Tracheal epithelial cell (primary cell): ENCODE data around the gene SLC22A25. TPM values are rescaled to one million over a fixed set of nuclear protein-coding genes. Genes with fewer than 3 reads are reported as not detected.

Experiments used
- total RNA-seq: library from RNA; depleted of rRNA; stranded (reverse); fragments of >200 nt; gene quantifications from 2 replicates; pipeline ENCODE4 v1.2.1, GENCODE V29; 2014

Gene SLC22A25
- not detected in 2 replicates for total RNA-seq

GRCh38 chr11:63243533-63243932 lies at the start of gene SLC22A25:
SLC22A25 (minus strand) TSS chr11:63243599; CDS start chr11:63229652, 13,947 bp downstream.

Other genes with a start within 250 kb of the SLC22A25 start
- not detected in 2 replicates for gene SLC22A8, start 227.8 kb downstream of the SLC22A25 start, total RNA-seq
- gene SLC22A24, start 99.4 kb downstream of the SLC22A25 start, total RNA-seq, result not detected in 2 replicates
- gene SLC22A9, start 126.2 kb upstream of the SLC22A25 start, total RNA-seq, result not detected in 2 replicates
- 0.21 TPM in 1 of 2 replicates, not detected in the other for gene PLAAT5, start 247.6 kb upstream of the SLC22A25 start, total RNA-seq